UCSD-AML1 (cell line): ENCODE results near the gene XPR1.

ENCODE experiments used
- DNase-seq: peaks from one replicate; lab custom pipeline; 2025; ENCODE audit not compliant: unreplicated experiment; lab: John Stamatoyannopoulos, UW

XPR1 gene

GRCh38 chr1:180927348-180927747 is 295.5 kb downstream of the XPR1 start:
- no peak for DNase-seq

- DNase-seq, result no peak
Measured at GRCh38 chr1:180927841-180928240, 296.0 kb downstream of the XPR1 start.

- no peak for DNase-seq
Measured at GRCh38 chr1:180928331-180929230, 296.8 kb downstream of the XPR1 start.

- no peak for DNase-seq
Measured at GRCh38 chr1:180929389-180929788, 297.6 kb downstream of the XPR1 start.

GRCh38 chr1:180930687-180931086 is 298.9 kb downstream of the XPR1 start:
- DNase-seq, result no peak

GRCh38 chr1:180931529-180931928 is 299.7 kb downstream of the XPR1 start:
- DNase-seq, result no peak

GRCh38 chr1:180932378-180932777 is 300.6 kb downstream of the XPR1 start:
- DNase-seq, result no peak

GRCh38 chr1:180933141-180933540 is 301.3 kb downstream of the XPR1 start:
- DNase-seq, result peak; percentile 16

- DNase-seq, result peak; percentile 55
Measured at GRCh38 chr1:180934563-180934962, 302.7 kb downstream of the XPR1 start.

GRCh38 chr1:180935326-180936109 is 303.7 kb downstream of the XPR1 start:
- no peak for DNase-seq

- DNase-seq, result peak; percentile 26
Measured at GRCh38 chr1:180936110-180937011, 304.5 kb downstream of the XPR1 start.

GRCh38 chr1:180937012-180937372 is 305.2 kb downstream of the XPR1 start:
- DNase-seq, result no peak

GRCh38 chr1:180937624-180938225 is 305.9 kb downstream of the XPR1 start:
- peak; percentile 64 for DNase-seq

GRCh38 chr1:180939073-180939710 is 307.4 kb downstream of the XPR1 start:
- no peak for DNase-seq

- no peak for DNase-seq
Measured at GRCh38 chr1:180939711-180940103, 307.9 kb downstream of the XPR1 start.
